ENCODE data around the gene SMC6. TPM values are rescaled to one million over a fixed set of nuclear protein-coding genes. Genes with fewer than 3 reads are reported as not detected.

Gene SMC6
- total RNA-seq, 1 donor from 2014 or later = 127 TPM

GRCh38 chr2:17752892-17753802 lies 463 bp downstream of the SMC6 start:
- peaks cover 35% of the 10 kb centered on the region for H3K36me3 Mint-ChIP-seq (ENCODE audit: low read depth)
- intact Hi-C loops (cut with micrococcal nuclease) = loop anchor here (1.0 to 5.0 kb wide), 10 partner anchors 10 to 1594 kb away; partner anchors contain the start of gene RAD51AP2
- H3K4me3 Mint-ChIP-seq = peak overlapping the region; percentile 95
- ATAC-seq (ENCODE audit: low read depth) (peak; percentile 35), DNase-seq (no peak)
- no peaks in the 10 kb centered on the region for H3K27me3 Mint-ChIP-seq
- TF ChIP-seq, protein P1, sequence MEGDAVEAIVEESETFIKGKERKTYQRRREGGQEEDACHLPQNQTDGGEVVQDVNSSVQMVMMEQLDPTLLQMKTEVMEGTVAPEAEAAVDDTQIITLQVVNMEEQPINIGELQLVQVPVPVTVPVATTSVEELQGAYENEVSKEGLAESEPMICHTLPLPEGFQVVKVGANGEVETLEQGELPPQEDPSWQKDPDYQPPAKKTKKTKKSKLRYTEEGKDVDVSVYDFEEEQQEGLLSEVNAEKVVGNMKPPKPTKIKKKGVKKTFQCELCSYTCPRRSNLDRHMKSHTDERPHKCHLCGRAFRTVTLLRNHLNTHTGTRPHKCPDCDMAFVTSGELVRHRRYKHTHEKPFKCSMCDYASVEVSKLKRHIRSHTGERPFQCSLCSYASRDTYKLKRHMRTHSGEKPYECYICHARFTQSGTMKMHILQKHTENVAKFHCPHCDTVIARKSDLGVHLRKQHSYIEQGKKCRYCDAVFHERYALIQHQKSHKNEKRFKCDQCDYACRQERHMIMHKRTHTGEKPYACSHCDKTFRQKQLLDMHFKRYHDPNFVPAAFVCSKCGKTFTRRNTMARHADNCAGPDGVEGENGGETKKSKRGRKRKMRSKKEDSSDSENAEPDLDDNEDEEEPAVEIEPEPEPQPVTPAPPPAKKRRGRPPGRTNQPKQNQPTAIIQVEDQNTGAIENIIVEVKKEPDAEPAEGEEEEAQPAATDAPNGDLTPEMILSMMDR (IDR thresholded peaks at IDR 0.05) = no peak
- POLR2A ChIA-PET = interaction anchor here (0.6 to 5.0 kb wide), 35 partner anchors 9 to 1122 kb away, joined by 3 to 118 read pairs (median 4); partner anchors contain the start of genes KCNS3 and MSGN1
- H3K4me1 Mint-ChIP-seq = peaks cover 62% of the 10 kb centered on the region
- CTCF ChIA-PET = interaction anchor here (1.2 to 1.7 kb wide), 5 partner anchors 33 to 78 kb away, joined by 4 to 7 read pairs (median 5); no protein-coding TSS in a partner anchor
- H3K27ac Mint-ChIP-seq = peak overlapping the region; percentile 80
- H3K9me3 Mint-ChIP-seq = no peaks in the 10 kb centered on the region

GRCh38 chr2:17752246-17752645 lies 1.4 kb downstream of the SMC6 start:
- ChIA-PET CTCF (interaction anchor here (1.1 to 1.3 kb wide), 3 partner anchors 32 to 82 kb away, joined by 3 to 8 read pairs (median 4); no protein-coding TSS in a partner anchor), POLR2A (interaction anchor here (1.6 to 2.4 kb wide), 2 partner anchors 71 to 77 kb away, joined by 19 to 25 read pairs; no protein-coding TSS in a partner anchor)
- ATAC-seq (ENCODE audit: low read depth) = peak; percentile 22
- H3K36me3 Mint-ChIP-seq (ENCODE audit: low read depth) = peaks cover 39% of the 10 kb centered on the region
- TF ChIP-seq, protein P1 (IDR thresholded peaks at IDR 0.05) = no peak
- H3K27ac Mint-ChIP-seq = peak overlapping the region; percentile 80
- no peaks in the 10 kb centered on the region for H3K9me3 Mint-ChIP-seq
- peaks cover 62% of the 10 kb centered on the region for H3K4me1 Mint-ChIP-seq
- H3K27me3 Mint-ChIP-seq = no peaks in the 10 kb centered on the region
- intact Hi-C loops (cut with micrococcal nuclease) = loop anchor here (1.0 to 5.0 kb wide), 10 partner anchors 9 to 1595 kb away; partner anchors contain the start of gene RAD51AP2
- no peak for DNase-seq
- H3K4me3 Mint-ChIP-seq = peak overlapping the region; percentile 95

- Mint-ChIP-seq H3K27me3 (no peaks in the 10 kb centered on the region), H3K27ac (peak overlapping the region; percentile 74), H3K9me3 (no peaks in the 10 kb centered on the region), H3K36me3 (ENCODE audit: low read depth) (peaks cover 43% of the 10 kb centered on the region), H3K4me3 (peak overlapping the region; percentile 36), H3K4me1 (peaks cover 54% of the 10 kb centered on the region)
- ATAC-seq (ENCODE audit: low read depth) = no peak
- DNase-seq = no peak
- TF ChIP-seq, protein P1 (IDR thresholded peaks at IDR 0.05) = no peak
- intact Hi-C loops (cut with micrococcal nuclease) = loop anchor here (5.0 kb wide), 5 partner anchors 33 to 1597 kb away; partner anchors contain the start of gene RAD51AP2
- ChIA-PET CTCF (interaction anchor here (1.0 to 1.1 kb wide), 2 partner anchors 30 to 81 kb away, joined by 4 read pairs; no protein-coding TSS in a partner anchor), POLR2A (interaction anchor here (1.0 to 2.2 kb wide), 3 partner anchors 53 to 64 kb away, joined by 5 to 10 read pairs (median 5); no protein-coding TSS in a partner anchor)
These were observed 3.7 kb downstream of the SMC6 start for GRCh38 chr2:17749753-17750438.

GRCh38 chr2:17748745-17749144 lies 4.9 kb downstream of the SMC6 start:
- ChIA-PET CTCF (no interaction called here), POLR2A (interaction anchor here (0.7 to 1.6 kb wide), 3 partner anchors 55 to 83 kb away, joined by 3 to 4 read pairs (median 4); no protein-coding TSS in a partner anchor)
- intact Hi-C loops (cut with micrococcal nuclease) = no loop called here
- peaks cover 49% of the 10 kb centered on the region for H3K36me3 Mint-ChIP-seq (ENCODE audit: low read depth)
- ATAC-seq (ENCODE audit: low read depth) (no peak), DNase-seq (no peak)
- H3K27ac Mint-ChIP-seq = peak overlapping the region; percentile 30
- H3K4me1 Mint-ChIP-seq = peaks cover 46% of the 10 kb centered on the region
- TF ChIP-seq, protein P1 (IDR thresholded peaks at IDR 0.05) = no peak
- no peaks in the 10 kb centered on the region for H3K9me3 Mint-ChIP-seq
- H3K4me3 Mint-ChIP-seq = no peak overlapping the region
- H3K27me3 Mint-ChIP-seq = no peaks in the 10 kb centered on the region

All from activated B cell treated with CpG ODN at 0.5 μM for 24 hours (primary cell).